ENCODE measurements around the gene SORBS1.
A peak's percentile ranks its signal among the peaks of the same experiment; 100 is the strongest.

SORBS1 gene

DNA sequence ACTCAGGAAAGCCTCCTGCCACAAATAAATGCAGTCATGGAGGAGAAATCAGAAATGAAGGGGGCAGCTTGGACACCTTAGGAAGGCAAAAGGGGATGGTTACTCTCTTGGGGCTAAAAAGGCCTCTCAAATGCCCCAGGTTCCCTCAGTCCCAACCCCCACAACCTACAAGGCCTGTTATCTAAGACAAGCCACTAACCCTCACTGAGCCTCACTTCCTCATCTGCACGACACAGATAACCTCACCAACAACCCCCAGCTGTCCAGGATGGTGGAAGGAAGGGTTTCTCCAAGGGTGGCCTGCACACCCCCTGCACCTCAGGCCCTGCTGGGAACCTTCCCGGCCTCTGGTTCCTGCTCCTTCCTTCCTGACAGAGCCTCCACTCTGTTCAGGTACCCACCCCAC, 29.2 kb downstream of the SORBS1 start:
- peak; percentile 45 for DNase-seq
- Histone ChIP-seq H4K5ac (ENCODE audit: low read length) (no peak overlapping the region), H2BK5ac (ENCODE audit: low read length) (peak overlapping the region; percentile 30), H3K4me3 (ENCODE audit: low read length) (no peak overlapping the region), H3K56ac (ENCODE audit: low read length) (peak overlapping the region; percentile 8), H3K4me2 (ENCODE audit: low read length) (no peak overlapping the region), H4K8ac (ENCODE audit: low read depth, low read length) (no peak overlapping the region), H3K79me2 (ENCODE audit: control insufficient read depth, insufficient read depth, low read length) (no peaks in the 10 kb centered on the region), H3K79me1 (ENCODE audit: low read length) (peaks cover 7% of the 10 kb centered on the region), H3K4me1 (ENCODE audit: control insufficient read depth, low read depth, low read length) (peaks cover 11% of the 10 kb centered on the region), H2BK15ac (replicated peaks; ENCODE audit: low read depth) (no peak overlapping the region), H2AK5ac (ENCODE audit: low read length) (no peak overlapping the region), H3K9ac (ENCODE audit: low read length) (no peak overlapping the region), H3K23ac (ENCODE audit: low read length) (no peak overlapping the region), H3K4ac (ENCODE audit: low read depth, low read length) (no peak overlapping the region), H3K18ac (ENCODE audit: low read length) (no peak overlapping the region), H2BK120ac (ENCODE audit: low read depth, low read length) (no peak overlapping the region), H3K36me3 (ENCODE audit: control insufficient read depth, insufficient read depth, low read length) (no peaks in the 10 kb centered on the region), H3K27me3 (ENCODE audit: insufficient read depth, low read length, poor library complexity) (no peaks in the 10 kb centered on the region), H3K27ac (ENCODE audit: low read depth, low read length) (no peak overlapping the region)
- no CpG with 5 or more reads among the region's 2 CpGs for WGBS (ENCODE audit: extremely low coverage, insufficient coverage, low lambda C conversion rate)

- no peaks in the 10 kb centered on the region for H3K36me3 ChIP-seq (ENCODE audit: control insufficient read depth, insufficient read depth, low read length)
- no CpG with 5 or more reads among the region's 13 CpGs for WGBS (ENCODE audit: extremely low coverage, insufficient coverage, low lambda C conversion rate)
Measured at GRCh38 chr10:95531058-95531809, 29.9 kb downstream of the SORBS1 start.

GRCh38 chr10:95530561-95530960, 30.6 kb downstream of the SORBS1 start:
- no peak overlapping the region for H3K4ac ChIP-seq (ENCODE audit: low read depth, low read length)
- H3K36me3 ChIP-seq (ENCODE audit: control insufficient read depth, insufficient read depth, low read length): no peaks in the 10 kb centered on the region
- WGBS (ENCODE audit: extremely low coverage, insufficient coverage, low lambda C conversion rate): no CpG with 5 or more reads among the region's 4 CpGs
- H3K79me2 ChIP-seq (ENCODE audit: control insufficient read depth, insufficient read depth, low read length): no peaks in the 10 kb centered on the region
- H2AK5ac ChIP-seq (ENCODE audit: low read length): peak overlapping the region; percentile 8
- H3K56ac ChIP-seq (ENCODE audit: low read length): peak overlapping the region; percentile 47
- no peak overlapping the region for H3K27ac ChIP-seq (ENCODE audit: low read depth, low read length)
- no peak overlapping the region for H4K8ac ChIP-seq (ENCODE audit: low read depth, low read length)
- H2BK5ac ChIP-seq (ENCODE audit: low read length): no peak overlapping the region
- H3K4me1 ChIP-seq (ENCODE audit: control insufficient read depth, low read depth, low read length): peaks cover 11% of the 10 kb centered on the region
- H3K18ac ChIP-seq (ENCODE audit: low read length): no peak overlapping the region
- no peak overlapping the region for H2BK120ac ChIP-seq (ENCODE audit: low read depth, low read length)
- H2BK15ac ChIP-seq (replicated peaks; ENCODE audit: low read depth): no peak overlapping the region
- H3K23ac ChIP-seq (ENCODE audit: low read length): no peak overlapping the region
- H4K5ac ChIP-seq (ENCODE audit: low read length): no peak overlapping the region
- H3K4me3 ChIP-seq (ENCODE audit: low read length): no peak overlapping the region
- no peaks in the 10 kb centered on the region for H3K27me3 ChIP-seq (ENCODE audit: insufficient read depth, low read length, poor library complexity)
- H3K79me1 ChIP-seq (ENCODE audit: low read length): peaks cover 7% of the 10 kb centered on the region
- H3K4me2 ChIP-seq (ENCODE audit: low read length): no peak overlapping the region
- DNase-seq: no peak
- H3K9ac ChIP-seq (ENCODE audit: low read length): no peak overlapping the region

More at GRCh38 chr10:95531058-95531809, 29.9 kb downstream of the SORBS1 start:
- no peak overlapping the region for H3K4me3 ChIP-seq (ENCODE audit: low read length)
- H3K4me2 ChIP-seq (ENCODE audit: low read length): no peak overlapping the region
- peaks cover 7% of the 10 kb centered on the region for H3K79me1 ChIP-seq (ENCODE audit: low read length)
- no peaks in the 10 kb centered on the region for H3K79me2 ChIP-seq (ENCODE audit: control insufficient read depth, insufficient read depth, low read length)
- no peak overlapping the region for H2BK15ac ChIP-seq (replicated peaks; ENCODE audit: low read depth)
- no peak overlapping the region for H3K27ac ChIP-seq (ENCODE audit: low read depth, low read length)
- H2AK5ac ChIP-seq (ENCODE audit: low read length): peak overlapping the region; percentile 41
- peak overlapping the region; percentile 5 for H3K18ac ChIP-seq (ENCODE audit: low read length)
- peaks cover 11% of the 10 kb centered on the region for H3K4me1 ChIP-seq (ENCODE audit: control insufficient read depth, low read depth, low read length)
- no peak for DNase-seq
- H2BK5ac ChIP-seq (ENCODE audit: low read length): peak overlapping the region; percentile 29
- no peaks in the 10 kb centered on the region for H3K27me3 ChIP-seq (ENCODE audit: insufficient read depth, low read length, poor library complexity)
- H4K8ac ChIP-seq (ENCODE audit: low read depth, low read length): no peak overlapping the region
- H2BK120ac ChIP-seq (ENCODE audit: low read depth, low read length): no peak overlapping the region
- no peak overlapping the region for H3K23ac ChIP-seq (ENCODE audit: low read length)
- H4K5ac ChIP-seq (ENCODE audit: low read length): no peak overlapping the region
- H3K56ac ChIP-seq (ENCODE audit: low read length): peak overlapping the region; percentile 47
- no peak overlapping the region for H3K4ac ChIP-seq (ENCODE audit: low read depth, low read length)
- no peak overlapping the region for H3K9ac ChIP-seq (ENCODE audit: low read length)

DNA sequence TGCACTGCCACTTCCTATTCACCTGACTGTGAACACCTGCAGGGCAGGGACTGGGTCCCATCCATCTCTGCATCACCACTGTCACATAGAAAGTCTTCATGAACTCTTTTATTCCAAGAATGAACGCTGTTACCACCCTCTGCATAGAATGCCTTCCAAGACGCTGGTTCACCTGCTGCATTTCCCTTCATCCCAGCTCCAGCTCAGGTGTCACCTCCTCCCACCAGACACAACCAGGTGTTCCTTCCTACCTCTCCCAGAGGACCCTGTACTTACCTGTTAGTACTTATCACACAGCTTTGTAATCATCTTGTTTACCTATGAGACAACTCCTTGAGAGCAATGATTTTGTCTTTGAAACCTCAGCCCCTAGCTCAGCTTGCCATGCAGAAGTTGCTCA, 31.1 kb downstream of the SORBS1 start:
- no peak overlapping the region for H4K5ac ChIP-seq (ENCODE audit: low read length)
- H3K4me1 ChIP-seq (ENCODE audit: control insufficient read depth, low read depth, low read length): peaks cover 11% of the 10 kb centered on the region
- H4K8ac ChIP-seq (ENCODE audit: low read depth, low read length): no peak overlapping the region
- H3K4ac ChIP-seq (ENCODE audit: low read depth, low read length): no peak overlapping the region
- peaks cover 7% of the 10 kb centered on the region for H3K79me1 ChIP-seq (ENCODE audit: low read length)
- no peak for DNase-seq
- no peak overlapping the region for H3K4me3 ChIP-seq (ENCODE audit: low read length)
- H2BK120ac ChIP-seq (ENCODE audit: low read depth, low read length): no peak overlapping the region
- no peak overlapping the region for H3K4me2 ChIP-seq (ENCODE audit: low read length)
- no peak overlapping the region for H2BK15ac ChIP-seq (replicated peaks; ENCODE audit: low read depth)
- no peak overlapping the region for H3K9ac ChIP-seq (ENCODE audit: low read length)
- H3K79me2 ChIP-seq (ENCODE audit: control insufficient read depth, insufficient read depth, low read length): no peaks in the 10 kb centered on the region
- no peaks in the 10 kb centered on the region for H3K27me3 ChIP-seq (ENCODE audit: insufficient read depth, low read length, poor library complexity)
- whole genome bisulfite sequencing (ENCODE audit: extremely low coverage, insufficient coverage, low lambda C conversion rate): no CpG with 5 or more reads among the region's 2 CpGs
- no peaks in the 10 kb centered on the region for H3K36me3 ChIP-seq (ENCODE audit: control insufficient read depth, insufficient read depth, low read length)
- no peak overlapping the region for H3K27ac ChIP-seq (ENCODE audit: low read depth, low read length)
- H2BK5ac ChIP-seq (ENCODE audit: low read length): no peak overlapping the region
- no peak overlapping the region for H3K56ac ChIP-seq (ENCODE audit: low read length)
- no peak overlapping the region for H3K18ac ChIP-seq (ENCODE audit: low read length)
- no peak overlapping the region for H2AK5ac ChIP-seq (ENCODE audit: low read length)
- H3K23ac ChIP-seq (ENCODE audit: low read length): no peak overlapping the region

DNA sequence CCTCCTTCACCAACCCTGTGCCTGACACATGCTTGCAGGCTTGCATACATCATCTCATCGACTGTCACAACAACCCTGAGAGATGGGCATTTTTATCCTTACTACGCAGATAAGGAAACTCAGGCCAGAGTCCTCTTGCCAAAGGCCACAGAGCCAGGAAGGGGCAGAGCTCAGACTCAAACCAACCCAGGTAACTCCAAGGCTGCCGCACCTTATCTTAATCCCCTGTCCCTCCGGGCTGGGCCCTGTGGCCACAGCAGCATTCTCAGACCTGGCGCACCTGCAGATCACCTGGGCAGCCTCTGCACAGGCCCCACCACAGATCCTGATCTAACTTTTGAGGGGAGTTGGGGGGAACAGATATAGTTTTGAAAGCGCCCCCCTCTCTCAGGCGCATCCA, 35.1 kb downstream of the SORBS1 start:
- H2BK15ac ChIP-seq (replicated peaks; ENCODE audit: low read depth): no peak overlapping the region

DNA sequence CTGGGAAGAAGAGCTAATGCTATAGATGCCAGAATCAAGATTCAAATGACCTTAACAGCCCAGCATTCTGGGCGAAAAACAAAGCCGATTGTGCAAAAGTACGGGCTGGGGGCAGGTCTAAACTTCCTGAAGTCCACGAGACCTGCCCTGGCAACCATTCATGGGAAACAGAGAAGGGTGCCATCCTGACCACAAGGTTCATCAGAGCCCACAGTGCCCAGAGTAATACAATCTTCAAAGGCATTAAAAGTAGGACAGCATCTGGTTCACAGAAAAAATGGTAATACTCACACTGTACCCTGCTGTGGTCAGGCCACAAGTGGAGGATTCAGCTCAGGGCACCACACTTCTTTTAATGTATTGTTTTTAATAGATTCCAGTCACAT, 36.1 kb downstream of the SORBS1 start:
- no CpG with 5 or more reads among the region's 4 CpGs for WGBS (ENCODE audit: extremely low coverage, insufficient coverage, low lambda C conversion rate)
- Histone ChIP-seq H3K4me2 (ENCODE audit: low read length) (no peak overlapping the region), H3K27ac (ENCODE audit: low read depth, low read length) (no peak overlapping the region), H3K4me1 (ENCODE audit: control insufficient read depth, low read depth, low read length) (no peaks in the 10 kb centered on the region), H3K27me3 (ENCODE audit: insufficient read depth, low read length, poor library complexity) (no peaks in the 10 kb centered on the region), H4K8ac (ENCODE audit: low read depth, low read length) (no peak overlapping the region), H3K9ac (ENCODE audit: low read length) (no peak overlapping the region), H3K56ac (ENCODE audit: low read length) (no peak overlapping the region), H3K79me1 (ENCODE audit: low read length) (peaks cover 7% of the 10 kb centered on the region), H3K79me2 (ENCODE audit: control insufficient read depth, insufficient read depth, low read length) (no peaks in the 10 kb centered on the region), H3K4me3 (ENCODE audit: low read length) (no peak overlapping the region), H3K18ac (ENCODE audit: low read length) (no peak overlapping the region), H3K4ac (ENCODE audit: low read depth, low read length) (no peak overlapping the region), H2BK120ac (ENCODE audit: low read depth, low read length) (no peak overlapping the region), H3K23ac (ENCODE audit: low read length) (no peak overlapping the region), H2BK15ac (replicated peaks; ENCODE audit: low read depth) (no peak overlapping the region), H3K36me3 (ENCODE audit: control insufficient read depth, insufficient read depth, low read length) (no peaks in the 10 kb centered on the region), H2BK5ac (ENCODE audit: low read length) (no peak overlapping the region), H2AK5ac (ENCODE audit: low read length) (no peak overlapping the region), H4K5ac (ENCODE audit: low read length) (no peak overlapping the region)
- DNase-seq: no peak

More for the DNA sequence above, 35.1 kb downstream of the SORBS1 start:
- Histone ChIP-seq H4K5ac (ENCODE audit: low read length) (no peak overlapping the region), H3K56ac (ENCODE audit: low read length) (no peak overlapping the region), H3K4me1 (ENCODE audit: control insufficient read depth, low read depth, low read length) (peaks cover 2% of the 10 kb centered on the region), H3K79me1 (ENCODE audit: low read length) (peaks cover 9% of the 10 kb centered on the region), H2BK5ac (ENCODE audit: low read length) (no peak overlapping the region), H3K27me3 (ENCODE audit: insufficient read depth, low read length, poor library complexity) (no peaks in the 10 kb centered on the region), H3K9ac (ENCODE audit: low read length) (no peak overlapping the region), H3K4me3 (ENCODE audit: low read length) (no peak overlapping the region), H3K79me2 (ENCODE audit: control insufficient read depth, insufficient read depth, low read length) (no peaks in the 10 kb centered on the region), H3K36me3 (ENCODE audit: control insufficient read depth, insufficient read depth, low read length) (no peaks in the 10 kb centered on the region), H3K23ac (ENCODE audit: low read length) (no peak overlapping the region), H4K8ac (ENCODE audit: low read depth, low read length) (no peak overlapping the region), H3K18ac (ENCODE audit: low read length) (no peak overlapping the region), H3K27ac (ENCODE audit: low read depth, low read length) (no peak overlapping the region), H2BK120ac (ENCODE audit: low read depth, low read length) (no peak overlapping the region), H3K4ac (ENCODE audit: low read depth, low read length) (no peak overlapping the region), H2AK5ac (ENCODE audit: low read length) (no peak overlapping the region), H3K4me2 (ENCODE audit: low read length) (no peak overlapping the region)
- DNase-seq: no peak
- no CpG with 5 or more reads among the region's 7 CpGs for WGBS (ENCODE audit: extremely low coverage, insufficient coverage, low lambda C conversion rate)

All from mesendoderm (in vitro differentiated cells).